ENCODE measurements around the gene CAPN12.

The CAPN12 gene

GRCh38 chr19:38715555-38715954 is 28.7 kb downstream of the CAPN12 start:
- no peak for TF ChIP-seq FOXM1 (IDR thresholded peaks at IDR 0.05; ENCODE audit: borderline replicate concordance, low read depth)
- TF ChIP-seq TCF12 (IDR thresholded peaks at IDR 0.05; ENCODE audit: low read depth): no peak
- TF ChIP-seq REST (IDR thresholded peaks at IDR 0.05; ENCODE audit: low read depth): no peak
- TF ChIP-seq CEBPB (IDR thresholded peaks at IDR 0.05): no peak
- TF ChIP-seq EGR1 (IDR thresholded peaks at IDR 0.05): no peak
- TF ChIP-seq NFIC (IDR thresholded peaks at IDR 0.05): no peak
- no peak for TF ChIP-seq YY1 (IDR thresholded peaks at IDR 0.05; ENCODE audit: low read depth)
- TF ChIP-seq TEAD4 (IDR thresholded peaks at IDR 0.05): no peak

DNA sequence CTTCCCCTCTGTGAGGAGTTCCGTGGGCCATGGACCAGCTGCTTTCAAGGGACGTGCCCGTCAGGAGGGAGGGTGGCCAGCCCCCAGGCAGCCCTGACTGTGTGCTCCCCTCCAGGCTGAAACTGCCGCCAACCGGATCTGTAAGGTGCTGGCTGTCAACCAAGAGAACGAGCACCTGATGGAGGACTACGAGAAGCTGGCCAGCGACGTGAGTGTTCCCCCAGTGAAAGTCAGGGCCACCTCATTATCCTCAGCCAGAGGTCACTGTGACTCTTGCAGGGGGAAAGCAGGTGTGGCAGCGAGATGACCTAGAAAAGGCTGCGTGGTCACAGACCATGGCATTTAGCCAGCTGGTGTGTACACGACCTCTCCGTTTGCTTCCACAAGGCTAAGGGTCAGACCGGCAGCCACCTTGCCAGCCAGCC is 29.9 kb downstream of the CAPN12 start:
- TF ChIP-seq, protein P1, sequence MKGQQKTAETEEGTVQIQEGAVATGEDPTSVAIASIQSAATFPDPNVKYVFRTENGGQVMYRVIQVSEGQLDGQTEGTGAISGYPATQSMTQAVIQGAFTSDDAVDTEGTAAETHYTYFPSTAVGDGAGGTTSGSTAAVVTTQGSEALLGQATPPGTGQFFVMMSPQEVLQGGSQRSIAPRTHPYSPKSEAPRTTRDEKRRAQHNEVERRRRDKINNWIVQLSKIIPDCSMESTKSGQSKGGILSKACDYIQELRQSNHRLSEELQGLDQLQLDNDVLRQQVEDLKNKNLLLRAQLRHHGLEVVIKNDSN (IDR thresholded peaks at IDR 0.05): no peak
- TF ChIP-seq ZBTB7A (IDR thresholded peaks at IDR 0.05; ENCODE audit: low read depth) (no peak), YY1 (IDR thresholded peaks at IDR 0.05; ENCODE audit: low read depth) (no peak), TAF1 (IDR thresholded peaks at IDR 0.05; ENCODE audit: low read depth) (no peak), NFIC (IDR thresholded peaks at IDR 0.05) (no peak), TCF12 (IDR thresholded peaks at IDR 0.05; ENCODE audit: low read depth) (no peak), CREB1 (IDR thresholded peaks at IDR 0.05; ENCODE audit: low read depth) (no peak), EGR1 (IDR thresholded peaks at IDR 0.05) (no peak), TEAD4 (IDR thresholded peaks at IDR 0.05) (no peak), REST (IDR thresholded peaks at IDR 0.05; ENCODE audit: low read depth) (no peak), FOXM1 (IDR thresholded peaks at IDR 0.05; ENCODE audit: borderline replicate concordance, low read depth) (no peak), EP300 (IDR thresholded peaks at IDR 0.05; ENCODE audit: borderline replicate concordance) (no peak), RAD21 (IDR thresholded peaks at IDR 0.05; ENCODE audit: low read depth) (no peak), MAX (IDR thresholded peaks at IDR 0.05) (no peak), CEBPB (IDR thresholded peaks at IDR 0.05) (no peak)

- TF ChIP-seq RAD21 (IDR thresholded peaks at IDR 0.05; ENCODE audit: low read depth): no peak
- no peak for TF ChIP-seq TAF1 (IDR thresholded peaks at IDR 0.05; ENCODE audit: low read depth)
- TF ChIP-seq TEAD4 (IDR thresholded peaks at IDR 0.05): no peak
- TF ChIP-seq EGR1 (IDR thresholded peaks at IDR 0.05): no peak
- TF ChIP-seq NFIC (IDR thresholded peaks at IDR 0.05): no peak
- no peak for TF ChIP-seq REST (IDR thresholded peaks at IDR 0.05; ENCODE audit: low read depth)
- no peak for TF ChIP-seq MAX (IDR thresholded peaks at IDR 0.05)
- no peak for TF ChIP-seq CEBPB (IDR thresholded peaks at IDR 0.05)
Observed at GRCh38 chr19:38713865-38714264, 30.4 kb downstream of the CAPN12 start.

- TF ChIP-seq CREB1 (IDR thresholded peaks at IDR 0.05; ENCODE audit: low read depth): no peak
- TF ChIP-seq, protein P1 (IDR thresholded peaks at IDR 0.05): no peak
- no peak for TF ChIP-seq EP300 (IDR thresholded peaks at IDR 0.05; ENCODE audit: borderline replicate concordance)
- TF ChIP-seq REST (IDR thresholded peaks at IDR 0.05; ENCODE audit: low read depth): no peak
- TF ChIP-seq TEAD4 (IDR thresholded peaks at IDR 0.05): no peak
- no peak for TF ChIP-seq TCF12 (IDR thresholded peaks at IDR 0.05; ENCODE audit: low read depth)
- no peak for TF ChIP-seq CEBPB (IDR thresholded peaks at IDR 0.05)
- TF ChIP-seq YY1 (IDR thresholded peaks at IDR 0.05; ENCODE audit: low read depth): no peak
- TF ChIP-seq NFIC (IDR thresholded peaks at IDR 0.05): no peak
- TF ChIP-seq ZBTB7A (IDR thresholded peaks at IDR 0.05; ENCODE audit: low read depth): no peak
- TF ChIP-seq FOXM1 (IDR thresholded peaks at IDR 0.05; ENCODE audit: borderline replicate concordance, low read depth): no peak
- TF ChIP-seq MAX (IDR thresholded peaks at IDR 0.05): no peak
Observed at GRCh38 chr19:38713227-38713649, 31.0 kb downstream of the CAPN12 start.

Measured in Ishikawa (cell line).